NT2/D1 (cell line): ENCODE measurements around the gene CCPG1.

Experiments used
- DNase-seq: peaks from one replicate; pipeline ENCODE4 v3.0.0-alpha.2; 2011; ENCODE audit warnings: low read depth, low spot score
- H3K27me3 ChIP-seq: 2 replicates; pipeline ENCODE4 v1.6.0; 2011; ENCODE audit warnings: mild to moderate bottlenecking; ENCODE audit not compliant: insufficient read length, insufficient read depth
- H3K36me3 ChIP-seq: 2 replicates; pipeline ENCODE4 v1.6.1; 2011; ENCODE audit warnings: mild to moderate bottlenecking, low read length, mixed read lengths; ENCODE audit not compliant: insufficient read depth, insufficient read length
- H3K4me1 ChIP-seq: 2 replicates; pipeline ENCODE4 v1.5.1; 2011; ENCODE audit not compliant: insufficient read depth, insufficient read length
- H3K4me3 ChIP-seq: 2 replicates; pipeline ENCODE4 v1.5.1; 2011; ENCODE audit warnings: low read depth; ENCODE audit not compliant: insufficient read length
- H3K9ac ChIP-seq: 2 replicates; pipeline ENCODE4 v1.6.0; 2011; ENCODE audit warnings: low read depth; ENCODE audit not compliant: insufficient read length
- H3K9me3 ChIP-seq: 2 replicates; pipeline ENCODE4 v1.5.1; 2011; ENCODE audit warnings: mild to moderate bottlenecking, low read length; ENCODE audit not compliant: insufficient read depth
- SUZ12 ChIP-seq: IDR thresholded peaks from 2 replicates; pipeline ENCODE4 v1.6.1; 2011; ENCODE audit not compliant: insufficient read length, insufficient read depth; ENCODE audit errors: extremely low read depth
- YY1 ChIP-seq: IDR thresholded peaks from 2 replicates; pipeline ENCODE4 v1.6.1; 2011; ENCODE audit not compliant: insufficient read length, insufficient read depth
- ZNF274 ChIP-seq: IDR thresholded peaks from 2 replicates; pipeline ENCODE4 v1.6.1; 2011; ENCODE audit warnings: mild to moderate bottlenecking, low read depth, low read length

CCPG1 gene

DNA sequence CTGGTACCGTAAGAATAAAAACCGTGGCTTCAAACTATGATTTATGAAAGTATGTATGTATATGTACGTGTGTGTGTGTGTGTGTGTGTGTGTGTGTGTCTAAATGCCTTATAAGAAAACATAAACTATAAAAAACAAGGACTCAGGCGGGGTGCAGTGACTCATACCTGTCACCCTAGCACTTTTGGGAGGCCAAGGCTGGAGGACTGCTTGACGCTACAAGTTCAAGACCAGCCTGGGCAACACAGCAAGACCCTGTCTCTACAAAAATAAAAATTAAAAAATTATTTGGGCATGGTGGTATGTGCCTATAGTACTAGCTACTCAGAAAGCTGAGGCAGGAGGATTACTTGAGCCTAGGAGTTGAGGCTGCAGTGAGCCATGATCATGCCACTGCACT, 29.1 kb downstream of the CCPG1 start:
- TF ChIP-seq YY1 (no peak), ZNF274 (no peak), SUZ12 (no peak)
- no peaks in the 10 kb centered on the region for H3K9me3 ChIP-seq
- no peak for DNase-seq

DNA sequence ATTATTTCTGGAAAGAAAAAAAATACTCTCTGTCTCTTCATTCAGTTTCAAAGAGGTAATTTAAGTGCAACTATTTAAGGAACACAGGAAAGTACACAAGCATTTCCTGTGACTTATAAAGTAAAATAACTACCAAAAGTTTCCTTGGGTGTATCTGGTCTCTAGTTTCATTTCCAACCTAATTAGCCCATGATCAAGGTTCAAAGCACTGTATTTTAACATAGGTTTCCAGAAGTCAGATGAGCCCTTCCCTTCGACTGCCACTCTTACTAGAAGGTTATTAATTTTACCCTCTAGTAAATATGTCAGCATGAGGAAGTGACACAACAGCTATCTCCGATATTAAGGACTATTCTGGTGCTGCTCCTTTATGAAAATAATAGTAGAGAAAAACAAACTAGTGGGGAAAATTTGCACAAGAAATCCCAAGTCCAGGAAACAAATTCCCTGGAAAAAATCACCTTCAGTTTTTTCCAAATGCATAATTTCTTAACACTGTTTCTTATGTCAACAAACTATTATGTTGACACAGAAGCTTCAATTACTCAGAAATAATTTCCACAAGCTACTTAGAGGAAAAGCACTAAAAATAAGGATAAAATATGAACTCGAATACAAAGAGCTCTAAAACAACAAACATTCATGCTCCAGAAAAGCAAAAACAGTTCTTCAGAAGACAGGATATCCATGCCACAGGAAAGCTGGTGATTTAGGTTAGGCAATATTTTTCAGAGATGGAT, 35.3 kb downstream of the CCPG1 start:
- no peak overlapping the region for H3K4me3 ChIP-seq
- H3K36me3 ChIP-seq: peaks cover 7% of the 10 kb centered on the region
- H3K4me1 ChIP-seq: no peaks in the 10 kb centered on the region
- H3K9ac ChIP-seq: no peak overlapping the region
- no peak for DNase-seq
- TF ChIP-seq YY1 (no peak), SUZ12 (no peak), ZNF274 (no peak)
- H3K27me3 ChIP-seq: no peaks in the 10 kb centered on the region
- H3K9me3 ChIP-seq: no peaks in the 10 kb centered on the region

More for the DNA sequence above, 29.1 kb downstream of the CCPG1 start:
- Histone ChIP-seq H3K4me3 (no peak overlapping the region), H3K27me3 (no peaks in the 10 kb centered on the region), H3K36me3 (peaks cover 2% of the 10 kb centered on the region), H3K9ac (no peak overlapping the region), H3K4me1 (no peaks in the 10 kb centered on the region)

GRCh38 chr15:55366981-55367380, 41.2 kb downstream of the CCPG1 start:
- DNase-seq: no peak
- TF ChIP-seq SUZ12 (no peak), YY1 (no peak), ZNF274 (no peak)
- Histone ChIP-seq H3K9ac (no peak overlapping the region), H3K4me3 (no peak overlapping the region), H3K27me3 (no peaks in the 10 kb centered on the region), H3K4me1 (no peaks in the 10 kb centered on the region), H3K36me3 (peaks cover 2% of the 10 kb centered on the region), H3K9me3 (no peaks in the 10 kb centered on the region)

- no peak for DNase-seq
- Histone ChIP-seq H3K36me3 (no peaks in the 10 kb centered on the region), H3K9me3 (no peaks in the 10 kb centered on the region), H3K27me3 (no peaks in the 10 kb centered on the region), H3K4me1 (no peaks in the 10 kb centered on the region), H3K9ac (no peak overlapping the region), H3K4me3 (no peak overlapping the region)
- TF ChIP-seq ZNF274 (no peak), SUZ12 (no peak), YY1 (no peak)
These were observed 45.5 kb downstream of the CCPG1 start for GRCh38 chr15:55362641-55363040.

DNA sequence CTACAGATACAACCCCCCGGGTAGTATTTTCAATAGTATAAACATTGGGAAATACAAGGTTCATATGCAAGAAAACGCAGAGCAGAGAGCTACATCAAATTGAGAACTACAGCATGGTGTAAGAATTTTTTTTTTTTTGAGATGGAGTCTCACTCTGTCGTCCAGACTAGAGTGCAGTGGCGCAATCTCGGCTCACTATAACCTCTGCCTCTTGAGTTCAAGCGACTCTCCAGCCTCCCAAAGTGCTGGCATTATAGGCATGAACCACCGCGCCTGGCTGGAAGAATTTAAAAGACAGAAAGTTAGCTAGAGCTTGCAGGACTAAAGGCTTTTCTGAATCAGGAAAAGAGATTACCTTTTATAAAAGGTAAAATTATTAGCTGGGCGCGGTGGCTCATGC, 47.1 kb downstream of the CCPG1 start:
- Histone ChIP-seq H3K4me3 (no peak overlapping the region), H3K4me1 (no peaks in the 10 kb centered on the region), H3K9me3 (no peaks in the 10 kb centered on the region), H3K9ac (no peak overlapping the region), H3K27me3 (no peaks in the 10 kb centered on the region), H3K36me3 (no peaks in the 10 kb centered on the region)
- TF ChIP-seq YY1 (no peak), SUZ12 (no peak), ZNF274 (no peak)
- no peak for DNase-seq

GRCh38 chr15:55360256-55360655, 47.9 kb downstream of the CCPG1 start:
- no peak for TF ChIP-seq SUZ12
- no peak for TF ChIP-seq ZNF274
- no peak for TF ChIP-seq YY1
- Histone ChIP-seq H3K4me3 (no peak overlapping the region), H3K9ac (no peak overlapping the region), H3K9me3 (no peaks in the 10 kb centered on the region), H3K36me3 (peaks cover 1% of the 10 kb centered on the region), H3K4me1 (no peaks in the 10 kb centered on the region), H3K27me3 (no peaks in the 10 kb centered on the region)
- no peak for DNase-seq

DNA sequence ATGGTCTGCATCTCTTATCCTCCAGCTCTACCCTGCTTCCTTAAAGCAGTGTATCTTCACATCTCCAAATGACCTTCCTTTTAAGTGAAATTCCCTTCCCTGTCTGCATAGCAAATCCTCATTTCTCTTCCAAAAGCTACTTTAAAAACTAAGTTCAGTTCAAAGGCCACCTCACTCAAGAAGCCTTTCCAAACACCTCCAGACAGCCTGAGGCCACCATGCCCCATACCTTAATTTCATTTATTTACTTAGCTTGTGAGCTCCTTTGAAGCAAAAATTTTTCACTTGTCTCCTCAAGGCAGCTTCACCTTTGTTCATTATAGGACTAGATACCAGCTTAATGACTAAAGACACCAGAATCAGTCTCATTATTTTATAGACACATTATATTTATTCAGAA, 49.7 kb downstream of the CCPG1 start:
- DNase-seq: no peak
- Histone ChIP-seq H3K9me3 (no peaks in the 10 kb centered on the region), H3K36me3 (peaks cover 4% of the 10 kb centered on the region), H3K27me3 (no peaks in the 10 kb centered on the region), H3K4me3 (no peak overlapping the region), H3K9ac (no peak overlapping the region), H3K4me1 (no peaks in the 10 kb centered on the region)
- TF ChIP-seq ZNF274: no peak
- TF ChIP-seq SUZ12: no peak
